HS-5 (cell line): ENCODE results near the gene PRPF40B.

Experiments
- DNase-seq: peaks from one replicate; pipeline ENCODE4 v3.0.0-alpha.2; 2012; ENCODE audit warnings: low read depth

PRPF40B gene

DNA sequence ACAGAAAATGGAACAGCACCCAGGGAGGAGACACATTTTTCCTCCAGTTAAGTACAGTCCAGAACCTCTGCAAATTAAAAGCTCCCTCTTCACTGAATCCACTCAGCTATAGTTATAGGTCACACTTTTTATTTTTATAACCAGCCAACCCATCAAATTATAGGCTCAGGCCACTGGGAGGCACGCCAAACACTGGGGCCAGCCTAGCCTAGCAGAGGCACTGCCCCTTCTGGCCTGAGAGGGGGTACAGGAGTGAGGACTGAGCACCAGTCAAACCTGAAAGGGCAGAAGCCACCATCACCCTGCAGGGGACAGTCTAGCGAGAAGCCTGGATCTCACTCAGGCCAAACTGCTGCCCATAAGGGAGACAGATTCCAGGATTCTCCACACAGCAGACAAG, 64.6 kb downstream of the PRPF40B start:
- DNase-seq = no peak

DNA sequence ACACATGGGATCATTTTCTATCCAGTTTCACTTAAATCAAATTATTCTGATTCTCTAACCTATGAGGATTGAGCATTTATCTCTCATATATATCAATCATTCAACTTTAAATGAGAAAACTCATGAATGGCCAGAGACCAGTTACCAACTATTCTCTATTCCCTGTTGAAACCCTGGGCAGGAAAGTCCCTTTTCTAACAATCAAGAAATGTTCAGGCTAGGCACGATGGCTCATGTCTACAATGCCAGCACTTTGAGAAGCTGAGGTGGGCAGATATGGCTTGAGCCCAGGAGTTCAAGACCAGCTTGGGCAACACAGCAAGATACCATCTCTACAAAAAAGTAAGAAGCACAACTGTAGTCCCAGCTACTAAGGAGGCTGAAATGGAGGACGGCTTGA, 65.9 kb downstream of the PRPF40B start:
- DNase-seq = no peak

DNA sequence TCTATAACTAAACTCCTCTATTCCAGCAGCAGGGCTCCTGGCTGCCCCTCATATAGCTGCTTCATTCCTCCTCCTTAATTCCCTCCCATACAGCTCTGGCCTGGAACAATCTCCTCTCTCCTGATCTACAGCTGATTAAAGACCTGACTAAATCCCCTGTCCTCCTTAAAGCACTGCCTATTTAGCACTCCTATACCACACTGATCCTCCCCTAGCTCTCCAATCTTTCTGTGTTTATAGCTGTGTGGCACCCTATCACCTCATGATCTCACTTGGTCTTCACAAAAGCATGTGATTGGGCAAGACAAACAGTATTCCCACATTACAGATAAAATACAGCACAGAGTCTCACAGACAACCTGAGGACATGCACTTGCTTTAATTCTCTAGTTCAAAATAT, 66.4 kb downstream of the PRPF40B start:
- DNase-seq = no peak

DNA sequence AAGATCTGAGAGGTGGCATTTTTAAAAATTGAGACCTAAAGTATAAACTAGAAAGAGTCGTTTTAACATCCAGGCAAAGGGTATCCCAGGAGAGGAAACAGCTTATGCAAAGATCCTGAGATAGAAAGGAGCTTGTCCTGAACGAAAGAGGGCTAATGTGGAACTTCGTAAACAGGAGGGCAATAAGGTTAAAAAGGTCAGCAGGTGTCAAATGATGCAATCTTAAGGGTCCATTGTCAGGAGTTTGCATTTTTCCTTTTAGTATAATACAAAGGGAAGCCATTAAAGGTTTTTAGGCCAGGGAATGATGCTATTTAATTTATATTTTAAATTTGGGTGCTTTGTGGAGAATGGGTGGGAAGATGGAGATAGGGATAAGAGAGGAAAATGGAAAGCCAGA, 69.5 kb downstream of the PRPF40B start:
- no peak for DNase-seq

DNA sequence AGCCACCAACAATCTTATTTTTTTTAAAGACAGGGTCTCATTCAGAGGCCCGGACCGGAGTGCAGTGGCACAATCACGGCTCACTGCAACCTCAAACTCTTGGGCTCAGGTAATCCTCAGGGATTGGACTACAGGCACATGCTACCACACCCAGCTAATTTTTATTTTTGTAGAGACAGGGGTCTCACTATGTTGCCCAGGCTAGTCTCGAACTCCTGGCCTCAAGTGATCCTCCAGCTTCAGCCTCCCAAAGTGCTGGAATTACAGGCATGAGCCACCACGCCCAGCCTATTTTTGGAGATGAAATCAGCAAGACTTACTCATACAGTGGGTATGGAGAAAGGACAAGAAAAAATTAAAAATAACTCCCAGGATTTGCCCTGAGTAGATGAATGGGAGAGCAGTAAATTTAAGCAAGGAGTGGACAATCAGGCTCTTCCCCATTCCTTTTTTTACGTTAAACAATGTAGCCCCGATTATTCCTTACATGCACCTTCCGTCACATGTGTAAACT, 70.6 kb downstream of the PRPF40B start:
- DNase-seq = no peak
